Tibial nerve (tissue), 3 donors: Measurements from ENCODE around the gene FOXF2.

Source experiments
- POLR2A ChIP-seq, 2 donors: fragments of 450-650 bp; IDR thresholded peaks; one replicate each; pipeline ENCODE4 v1.6.1; 2017; ENCODE audit warnings: antibody characterized with exemption in 2 of 2, mild to moderate bottlenecking in 2 of 2, moderate library complexity in 2 of 2
- TF ChIP-seq, protein P1 (sequence below), 5 experiments: fragments of 200-600 bp in 3 of 5; fragments of 450-650 bp in 2 of 5; sonication (generic) in 3 of 5; IDR thresholded peaks; one replicate each; pipeline ENCODE4 v1.5.1; 2016 to 2019; ENCODE audit warnings: antibody characterized with exemption in 5 of 5, mild to moderate bottlenecking in 3 of 5, moderate library complexity in 2 of 5

DNA sequence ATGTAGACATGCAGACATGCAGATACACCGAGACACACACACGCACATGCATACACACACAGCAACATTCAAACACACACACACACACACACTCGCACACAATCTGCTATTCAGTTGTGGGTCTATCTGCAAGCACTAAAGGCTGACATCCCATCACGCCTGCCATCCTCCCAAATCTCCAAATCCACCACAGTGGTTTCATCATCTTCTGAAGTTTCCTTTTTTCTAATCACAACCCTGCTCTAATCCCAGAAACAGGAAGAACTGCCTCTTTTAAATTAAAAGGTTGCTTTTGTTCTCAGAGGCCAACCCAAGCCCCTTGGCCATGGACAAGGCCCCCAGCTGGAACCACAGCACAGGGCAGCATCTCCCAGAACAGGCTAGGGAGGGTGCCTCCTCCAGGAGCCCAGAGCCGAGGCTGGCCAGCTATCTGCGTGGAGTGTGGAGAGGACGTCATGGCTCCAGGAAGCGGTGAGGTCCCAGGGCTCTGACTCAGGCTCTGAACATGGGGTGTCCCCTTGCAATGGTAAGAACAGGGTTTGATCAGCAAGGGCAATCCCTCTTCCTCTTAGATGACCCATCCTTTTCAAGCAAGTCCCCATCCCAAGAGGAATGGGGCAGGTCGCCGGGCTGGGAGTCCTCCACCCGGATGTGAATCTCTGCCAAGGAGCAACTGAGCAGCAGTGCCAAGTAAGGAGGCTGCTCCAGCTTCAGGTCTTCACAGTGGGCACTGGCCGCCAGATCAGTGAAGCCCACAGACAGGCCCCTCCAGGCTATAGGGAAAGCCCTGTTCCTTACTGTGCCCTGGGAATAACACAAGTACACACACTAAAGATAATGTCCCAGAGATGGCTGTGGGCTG is 14.7 kb downstream of the FOXF2 start:
- TF ChIP-seq, protein P1, sequence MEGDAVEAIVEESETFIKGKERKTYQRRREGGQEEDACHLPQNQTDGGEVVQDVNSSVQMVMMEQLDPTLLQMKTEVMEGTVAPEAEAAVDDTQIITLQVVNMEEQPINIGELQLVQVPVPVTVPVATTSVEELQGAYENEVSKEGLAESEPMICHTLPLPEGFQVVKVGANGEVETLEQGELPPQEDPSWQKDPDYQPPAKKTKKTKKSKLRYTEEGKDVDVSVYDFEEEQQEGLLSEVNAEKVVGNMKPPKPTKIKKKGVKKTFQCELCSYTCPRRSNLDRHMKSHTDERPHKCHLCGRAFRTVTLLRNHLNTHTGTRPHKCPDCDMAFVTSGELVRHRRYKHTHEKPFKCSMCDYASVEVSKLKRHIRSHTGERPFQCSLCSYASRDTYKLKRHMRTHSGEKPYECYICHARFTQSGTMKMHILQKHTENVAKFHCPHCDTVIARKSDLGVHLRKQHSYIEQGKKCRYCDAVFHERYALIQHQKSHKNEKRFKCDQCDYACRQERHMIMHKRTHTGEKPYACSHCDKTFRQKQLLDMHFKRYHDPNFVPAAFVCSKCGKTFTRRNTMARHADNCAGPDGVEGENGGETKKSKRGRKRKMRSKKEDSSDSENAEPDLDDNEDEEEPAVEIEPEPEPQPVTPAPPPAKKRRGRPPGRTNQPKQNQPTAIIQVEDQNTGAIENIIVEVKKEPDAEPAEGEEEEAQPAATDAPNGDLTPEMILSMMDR (IDR thresholded peaks at IDR 0.05) = no peak
- TF ChIP-seq POLR2A (IDR thresholded peaks at IDR 0.05) = no peak
